ENCODE measurements around the gene AMD1. TPM values are rescaled to one million over a fixed set of nuclear protein-coding genes. Genes with fewer than 3 reads are reported as not detected.
"Not testable (repeated sequence)": the region's sequence is repeated elsewhere in the genome, so short reads cannot be mapped to it uniquely, and the experiment has no call there.

Gene AMD1
- total RNA-seq, 1 experiment from 2014 or later: 87.6 TPM

- Histone ChIP-seq H3K9me3 (ENCODE audit: low read depth, low read length, poor library complexity, severe bottlenecking) (no peaks in the 10 kb centered on the region), H3K4me1 (ENCODE audit: insufficient read depth, low read length, poor library complexity, severe bottlenecking) (no peaks in the 10 kb centered on the region), H3K27me3 (replicated peaks; ENCODE audit: insufficient read depth, low read depth, low read length, poor library complexity) (no peaks in the 10 kb centered on the region), H3K4me3 (ENCODE audit: low read depth, low read length, poor library complexity, severe bottlenecking) (no peak overlapping the region), H3K27ac (ENCODE audit: low read depth, low read length, poor library complexity, severe bottlenecking) (no peak overlapping the region), H3K36me3 (ENCODE audit: insufficient read depth, low read length, poor library complexity, severe bottlenecking) (peaks cover 50% of the 10 kb centered on the region)
- no TSS peak for BruUV-seq (replicated peaks)
- TF ChIP-seq CTCF (conservative IDR thresholded peaks at IDR 0.05; ENCODE audit: low read depth, low read length) (no peak), EZH2 (IDR thresholded peaks at IDR 0.05; ENCODE audit: borderline replicate concordance, low read depth, low read length, poor library complexity, severe bottlenecking) (no peak)
- no peak for DNase-seq (ENCODE audit: low spot score)
- intact Hi-C loops (cut with micrococcal nuclease; ENCODE audit: unreplicated experiment): no loop called here
- CTCF ChIA-PET: no interaction called here
- POLR2A ChIA-PET (ENCODE audit: low non-redundant PET): no interaction called here
These were observed 22.8 kb downstream of the AMD1 start for GRCh38 chr6:110897433-110897832.

- BruUV-seq (replicated peaks): no TSS peak
- CTCF ChIA-PET: no interaction called here
- Histone ChIP-seq H3K36me3 (ENCODE audit: insufficient read depth, low read length, poor library complexity, severe bottlenecking) (peaks cover 43% of the 10 kb centered on the region), H3K27me3 (replicated peaks; ENCODE audit: insufficient read depth, low read depth, low read length, poor library complexity) (no peaks in the 10 kb centered on the region), H3K4me1 (ENCODE audit: insufficient read depth, low read length, poor library complexity, severe bottlenecking) (no peaks in the 10 kb centered on the region), H3K4me3 (ENCODE audit: low read depth, low read length, poor library complexity, severe bottlenecking) (no peak overlapping the region), H3K27ac (ENCODE audit: low read depth, low read length, poor library complexity, severe bottlenecking) (no peak overlapping the region), H3K9me3 (ENCODE audit: low read depth, low read length, poor library complexity, severe bottlenecking) (no peaks in the 10 kb centered on the region)
- POLR2A ChIA-PET (ENCODE audit: low non-redundant PET): no interaction called here
- intact Hi-C loops (cut with micrococcal nuclease; ENCODE audit: unreplicated experiment): no loop called here
- TF ChIP-seq EZH2 (IDR thresholded peaks at IDR 0.05; ENCODE audit: borderline replicate concordance, low read depth, low read length, poor library complexity, severe bottlenecking) (no peak), CTCF (conservative IDR thresholded peaks at IDR 0.05; ENCODE audit: low read depth, low read length) (no peak)
- DNase-seq (ENCODE audit: low spot score): no peak
These were observed 23.5 kb downstream of the AMD1 start for GRCh38 chr6:110898111-110898510.

GRCh38 chr6:110900028-110900598 is 25.5 kb downstream of the AMD1 start:
- Histone ChIP-seq H3K27ac (ENCODE audit: low read depth, low read length, poor library complexity, severe bottlenecking) (no peak overlapping the region), H3K36me3 (ENCODE audit: insufficient read depth, low read length, poor library complexity, severe bottlenecking) (peaks cover 23% of the 10 kb centered on the region), H3K27me3 (replicated peaks; ENCODE audit: insufficient read depth, low read depth, low read length, poor library complexity) (no peaks in the 10 kb centered on the region), H3K4me3 (ENCODE audit: low read depth, low read length, poor library complexity, severe bottlenecking) (no peak overlapping the region), H3K4me1 (ENCODE audit: insufficient read depth, low read length, poor library complexity, severe bottlenecking) (no peaks in the 10 kb centered on the region), H3K9me3 (ENCODE audit: low read depth, low read length, poor library complexity, severe bottlenecking) (no peaks in the 10 kb centered on the region)
- ChIA-PET POLR2A (ENCODE audit: low non-redundant PET) (no interaction called here), CTCF (no interaction called here)
- TF ChIP-seq CTCF (conservative IDR thresholded peaks at IDR 0.05; ENCODE audit: low read depth, low read length) (no peak), EZH2 (IDR thresholded peaks at IDR 0.05; ENCODE audit: borderline replicate concordance, low read depth, low read length, poor library complexity, severe bottlenecking) (no peak)
- no peak for DNase-seq (ENCODE audit: low spot score)
- BruUV-seq (replicated peaks): no TSS peak
- intact Hi-C loops (cut with micrococcal nuclease; ENCODE audit: unreplicated experiment): no loop called here

- POLR2A ChIA-PET (ENCODE audit: low non-redundant PET); H3K9me3 ChIP-seq (ENCODE audit: low read depth, low read length, poor library complexity, severe bottlenecking); DNase-seq (ENCODE audit: low spot score); H3K4me3 ChIP-seq (ENCODE audit: low read depth, low read length, poor library complexity, severe bottlenecking); H3K36me3 ChIP-seq (ENCODE audit: insufficient read depth, low read length, poor library complexity, severe bottlenecking); BruUV-seq (replicated peaks); intact Hi-C loops (cut with micrococcal nuclease; ENCODE audit: unreplicated experiment); H3K4me1 ChIP-seq (ENCODE audit: insufficient read depth, low read length, poor library complexity, severe bottlenecking); H3K27ac ChIP-seq (ENCODE audit: low read depth, low read length, poor library complexity, severe bottlenecking); CTCF ChIA-PET; H3K27me3 ChIP-seq (replicated peaks; ENCODE audit: insufficient read depth, low read depth, low read length, poor library complexity): not testable (repeated sequence)
These were observed 27.0 kb downstream of the AMD1 start for GRCh38 chr6:110901601-110902000.
